GM12873 (cell line): ENCODE results near the gene SPATA6L.

Experiments used
- CTCF ChIP-seq: IDR thresholded peaks from 2 replicates; pipeline ENCODE4 v1.5.1; 2012; ENCODE audit warnings: low read depth, mild to moderate bottlenecking, moderate library complexity, low read length, control low read depth; ENCODE audit not compliant: insufficient read depth; ENCODE audit errors: missing control alignments

The SPATA6L gene

GRCh38 chr9:4638968-4639367 is 27.3 kb downstream of the SPATA6L start:
- no peak for TF ChIP-seq CTCF

DNA sequence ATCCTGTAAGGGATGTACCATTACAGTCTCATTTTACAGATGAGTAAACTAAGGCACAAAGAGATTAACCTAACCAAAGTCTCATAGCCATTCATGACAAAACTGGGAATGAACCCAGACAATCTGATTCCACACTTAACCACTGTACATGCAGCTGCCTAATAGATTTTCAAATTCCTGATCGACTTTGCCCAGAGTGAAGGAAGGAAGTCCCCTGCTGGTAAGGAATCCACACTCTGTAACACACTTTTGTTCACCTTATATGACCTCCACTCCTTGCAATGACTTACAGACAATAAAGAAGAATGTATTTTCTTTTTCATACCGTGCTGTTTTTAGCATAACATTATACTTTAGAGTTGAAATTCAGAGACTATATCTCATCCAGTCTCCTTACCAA is 35.4 kb downstream of the SPATA6L start:
- no peak for TF ChIP-seq CTCF

DNA sequence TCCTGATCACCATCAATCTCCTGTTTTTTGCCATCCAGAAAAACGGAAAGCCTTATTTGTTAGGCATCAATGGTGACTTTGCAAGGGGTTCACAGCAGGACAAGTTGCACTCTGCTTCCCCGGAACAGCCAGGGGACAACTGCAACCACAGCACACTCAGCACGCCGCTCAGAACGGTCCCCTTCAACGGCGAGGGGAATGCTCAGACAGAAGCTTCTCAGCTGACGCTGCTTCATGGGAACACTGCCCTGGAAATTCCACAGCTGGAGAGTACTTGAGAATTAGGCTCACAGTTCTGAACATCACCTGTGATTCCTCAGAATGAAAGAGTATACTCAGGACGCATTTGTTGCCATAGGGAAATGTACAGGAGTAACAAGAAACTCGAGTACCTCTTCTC is 44.3 kb downstream of the SPATA6L start:
- TF ChIP-seq CTCF, result no peak

- TF ChIP-seq CTCF, result no peak
Measured at GRCh38 chr9:4620881-4621555, 45.3 kb downstream of the SPATA6L start.

DNA sequence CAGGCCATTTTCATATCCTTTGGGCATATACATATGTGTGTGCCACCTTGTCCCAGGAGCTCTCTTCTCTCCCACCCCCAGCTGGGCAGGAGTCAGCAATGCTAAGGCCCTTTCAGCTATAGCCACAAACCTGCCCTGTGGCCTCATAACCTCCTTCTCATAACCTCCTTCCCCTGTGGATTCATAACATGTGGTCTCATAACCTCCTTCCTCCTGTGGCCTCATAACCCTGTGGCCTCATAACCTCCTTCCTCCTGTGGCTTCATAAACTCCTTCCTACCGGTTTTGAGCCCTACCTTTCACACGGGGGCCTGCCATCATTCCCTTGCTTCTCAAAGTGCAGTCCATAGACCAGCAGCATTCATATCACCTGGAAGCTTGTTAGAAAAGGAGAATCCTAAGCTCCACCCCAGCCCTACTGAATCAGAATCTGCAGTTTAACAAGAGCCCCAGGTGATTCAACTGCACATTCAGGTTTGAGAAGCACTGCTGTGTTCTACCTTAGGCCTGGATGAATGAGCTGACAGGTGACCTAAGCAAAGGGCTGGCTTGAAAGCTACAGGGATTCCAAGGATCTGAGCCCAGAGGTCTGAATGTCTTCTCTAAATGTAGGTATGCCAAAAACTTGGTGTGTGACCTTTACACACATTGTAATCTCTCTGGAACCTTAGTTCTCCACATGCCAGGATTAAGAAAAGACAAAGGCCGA is 46.1 kb downstream of the SPATA6L start:
- TF ChIP-seq CTCF, result no peak

- no peak for TF ChIP-seq CTCF
Measured at GRCh38 chr9:4618700-4619099, 47.6 kb downstream of the SPATA6L start.

DNA sequence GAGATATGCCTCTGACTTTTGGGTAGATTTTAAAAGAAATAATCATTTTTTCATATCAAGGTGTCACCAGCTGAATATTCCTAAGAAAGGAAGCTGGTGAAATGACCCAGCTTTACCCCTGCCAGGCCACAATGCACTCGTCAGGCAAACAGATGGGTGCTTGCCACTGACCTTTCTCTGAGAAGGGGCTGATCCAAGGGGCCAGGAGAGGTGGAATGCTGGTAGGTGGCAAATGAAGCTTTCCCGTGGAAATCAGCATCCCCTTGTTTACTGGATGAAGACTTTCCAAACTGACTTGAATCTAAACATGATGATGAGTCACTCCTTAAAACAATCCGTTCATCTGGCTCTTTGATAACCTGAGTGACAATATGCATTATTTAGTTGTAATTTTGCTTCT is 48.5 kb downstream of the SPATA6L start:
- no peak for TF ChIP-seq CTCF
